Stimulated activated CD8-positive, alpha-beta memory T cell treated with anti-CD3 and anti-CD28 coated beads, Interleukin-7, amount 100 ng/mL, for 48 hours (primary cell): ENCODE results near the gene HDAC4.
A peak's percentile ranks its signal among the peaks of the same experiment; 100 is the strongest.

Experiments
- DNase-seq, 2 donors: peaks; one replicate each; pipeline ENCODE4 v3.0.0-alpha.2; 2020; ENCODE audit warnings: low read depth in 1 of 2; ENCODE audit errors: extremely low read depth in 1 of 2

The HDAC4 gene

DNA sequence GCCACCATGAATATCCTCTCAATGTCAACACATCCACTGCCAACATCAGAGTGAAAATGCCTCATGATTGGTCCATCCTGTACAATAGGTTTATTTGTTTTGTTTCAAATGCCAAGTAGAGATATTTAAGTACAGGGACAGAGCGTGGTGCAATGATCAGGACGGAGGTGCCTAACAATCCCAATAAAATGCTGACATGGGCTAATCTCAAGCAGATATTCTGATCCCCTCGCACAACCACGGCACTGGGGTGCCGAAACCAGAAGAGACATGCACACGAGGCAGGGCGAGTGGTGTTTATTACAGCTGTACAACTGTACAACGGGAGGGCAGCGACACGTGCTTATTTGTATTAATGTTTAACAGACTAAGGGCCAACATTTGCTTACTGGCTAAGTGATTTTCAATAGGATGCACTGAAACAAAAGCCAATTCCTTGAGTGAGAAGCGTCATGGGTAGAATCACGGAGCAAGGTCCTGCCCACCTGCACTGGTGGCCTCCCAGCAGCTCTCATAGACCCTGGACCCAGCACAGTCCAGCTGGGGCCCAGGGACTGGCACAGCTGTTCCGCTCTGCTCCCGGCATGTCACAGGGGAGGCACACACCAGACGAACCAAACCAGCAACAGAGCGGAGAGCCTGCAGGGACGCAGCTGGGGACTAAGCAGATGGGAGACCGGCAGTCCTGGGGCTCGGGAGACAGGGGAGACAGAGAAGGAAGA lies 101.4 kb downstream of the HDAC4 start:
- DNase-seq, result no peak

DNA sequence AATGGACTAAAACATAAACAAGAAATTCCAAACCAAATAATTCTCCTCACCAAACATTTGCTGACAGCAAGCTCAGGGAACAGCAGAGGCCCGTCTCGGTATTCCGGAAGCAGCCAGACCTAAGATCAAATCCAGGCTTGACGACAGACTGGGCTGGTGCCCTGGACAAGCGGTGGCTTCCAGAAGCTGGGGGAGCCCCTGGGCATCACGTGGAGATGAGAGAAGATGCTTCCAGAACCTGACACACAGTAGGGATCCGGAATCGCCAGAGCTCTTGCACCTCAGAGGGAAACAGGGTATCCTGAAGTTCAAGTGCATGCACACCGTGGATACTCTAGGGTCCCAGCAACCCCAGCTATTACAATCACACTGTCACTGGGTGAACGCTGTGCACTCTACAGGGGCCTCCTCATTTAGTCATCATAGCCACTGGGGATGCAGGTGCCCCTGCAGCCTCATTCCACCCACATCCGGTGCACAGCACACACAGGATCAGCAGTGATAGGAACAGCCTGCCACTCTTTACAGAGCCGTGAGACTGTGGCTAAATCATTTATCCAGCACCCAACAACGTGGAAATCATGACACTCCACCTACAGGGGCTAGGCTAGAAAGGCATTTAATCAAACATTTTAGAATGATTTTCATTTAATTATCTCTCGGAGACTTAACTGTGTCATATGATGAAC lies 102.6 kb downstream of the HDAC4 start:
- DNase-seq, result peak in 1 of 2 donors; percentile 70

DNA sequence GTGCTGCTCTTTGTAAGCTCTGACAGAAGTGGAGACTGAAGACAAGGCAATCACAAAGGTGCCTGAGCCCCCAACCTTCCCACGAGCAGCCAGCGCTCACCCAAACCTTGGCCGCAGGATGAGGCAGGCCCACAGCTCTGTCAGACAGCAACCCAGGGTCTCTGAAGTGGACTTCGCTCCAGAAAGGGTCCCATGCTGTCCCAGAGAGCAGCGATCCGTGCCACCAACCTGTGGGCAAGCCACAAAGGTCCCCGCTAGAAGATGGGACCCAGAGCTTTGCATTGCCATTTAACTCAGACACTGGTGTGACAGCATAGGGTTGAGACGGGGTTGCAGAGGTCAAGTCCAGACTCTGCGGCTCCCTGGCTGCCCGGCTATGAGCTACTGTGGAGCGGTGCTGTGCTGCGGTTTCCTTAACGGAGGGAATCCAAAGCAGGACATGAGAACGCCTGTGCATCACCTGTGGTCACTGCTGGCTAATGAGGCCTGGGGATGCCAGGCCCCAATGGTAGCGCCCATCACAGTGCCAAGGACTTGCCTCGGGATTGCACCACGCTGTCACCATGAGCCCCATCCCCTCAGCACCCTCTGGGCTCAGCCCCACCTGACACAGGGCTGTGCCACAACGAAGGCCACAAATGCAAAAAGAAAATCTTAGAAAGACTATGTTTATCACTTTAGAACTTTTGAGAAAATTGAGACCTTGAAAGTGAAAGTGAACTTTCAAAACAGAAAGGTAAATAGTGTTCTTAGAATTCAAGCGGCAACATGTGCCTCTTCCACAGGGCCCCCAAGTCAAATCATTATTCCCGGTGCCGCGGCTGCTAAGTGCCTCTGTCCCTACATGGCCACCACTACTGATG lies 103.4 kb downstream of the HDAC4 start:
- no peak for DNase-seq

DNA sequence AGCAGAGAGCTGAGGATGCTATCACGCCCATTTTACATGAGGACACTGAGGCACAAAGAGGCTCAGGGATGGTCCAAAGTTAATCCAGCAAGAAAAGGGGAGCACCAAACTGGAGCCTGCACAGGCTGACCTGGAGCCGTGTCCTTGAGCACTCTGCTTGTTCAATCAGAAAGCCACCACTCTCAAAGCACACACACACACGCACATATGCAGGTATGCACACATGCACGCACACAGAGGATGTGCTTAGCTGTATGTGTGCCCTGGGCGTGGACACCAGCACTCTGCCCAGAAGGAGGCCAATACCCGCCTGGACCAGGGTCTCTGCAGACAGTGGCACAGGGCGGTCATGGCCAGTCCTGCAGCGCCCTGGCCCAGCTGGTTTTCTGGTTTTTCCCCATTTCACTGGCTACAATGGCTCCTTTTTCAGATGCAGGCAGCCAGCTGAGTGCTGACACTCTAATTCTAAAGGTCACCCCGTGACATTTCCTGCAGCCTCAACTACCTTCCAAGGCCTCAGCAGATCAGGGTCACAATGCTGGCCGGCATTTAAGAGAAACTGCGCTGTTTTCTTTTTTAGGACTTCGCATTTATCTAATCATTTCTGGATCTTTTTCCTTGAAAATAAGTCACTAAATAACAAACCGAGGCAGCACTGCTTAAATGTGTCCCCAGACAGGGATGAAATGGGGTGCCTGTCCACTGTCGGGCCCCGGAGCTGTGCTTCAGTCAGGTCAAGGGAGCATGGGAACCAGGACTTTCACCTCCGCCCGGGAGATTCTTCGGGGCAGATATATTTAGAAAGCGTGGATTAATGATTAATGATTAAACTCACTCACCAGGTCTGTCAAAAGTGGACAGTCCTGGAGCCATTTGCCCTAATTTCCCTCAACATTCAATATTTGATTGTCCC lies 104.5 kb downstream of the HDAC4 start:
- no peak for DNase-seq

DNA sequence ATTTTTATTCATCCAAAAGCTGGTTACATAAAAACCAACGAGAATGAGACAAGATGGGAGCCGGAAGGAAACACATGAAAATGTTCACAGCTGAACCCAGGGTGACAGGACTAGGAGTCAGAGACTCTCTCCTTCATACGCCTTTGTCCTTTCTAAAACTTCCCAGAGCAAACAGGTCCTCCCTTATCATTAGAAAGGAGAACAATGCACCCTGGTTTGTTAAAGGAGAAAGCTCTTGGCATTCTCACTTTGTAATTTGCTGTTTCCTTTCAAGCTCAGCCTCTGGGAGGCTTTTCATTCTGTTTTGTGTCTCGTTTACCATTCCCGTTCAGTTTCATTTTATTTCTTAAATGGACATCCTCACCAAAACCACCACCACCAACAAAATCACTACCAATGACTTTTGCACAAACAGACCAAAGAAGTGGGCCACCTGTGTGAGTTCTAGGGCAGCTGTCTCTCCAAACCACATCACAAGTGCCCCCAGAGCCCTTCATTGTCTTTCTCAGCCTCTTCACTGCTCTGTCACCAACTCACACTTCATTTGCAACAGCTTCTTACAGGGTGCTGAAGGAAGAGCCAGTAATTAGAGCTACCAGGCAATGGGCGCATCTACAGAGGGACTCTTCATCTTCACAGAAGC lies 105.3 kb downstream of the HDAC4 start:
- DNase-seq, result no peak

DNA sequence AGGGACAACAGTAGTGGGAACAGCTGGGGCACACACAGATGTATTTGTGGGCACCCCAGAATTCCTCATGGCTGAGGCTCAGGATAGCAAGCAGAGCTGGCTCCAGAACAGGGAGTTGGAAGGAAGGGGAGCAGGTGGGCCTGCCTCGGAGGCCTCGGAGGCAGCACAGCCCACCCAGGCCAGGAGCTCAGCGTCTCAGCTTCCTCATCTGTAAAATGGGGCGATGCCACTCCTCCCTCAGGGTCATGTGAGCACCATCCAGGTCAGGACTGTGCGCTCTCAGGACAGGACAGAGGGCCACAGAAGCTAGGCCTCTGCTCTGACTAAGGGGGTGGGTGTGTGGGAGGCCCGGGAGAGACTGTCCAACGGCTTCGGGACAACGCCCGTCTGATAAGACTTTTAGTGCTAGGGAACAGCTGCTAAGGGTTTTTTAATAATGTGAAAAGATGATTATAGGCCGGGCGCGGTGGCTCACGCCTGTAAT lies 106.2 kb downstream of the HDAC4 start:
- DNase-seq, result no peak

DNA sequence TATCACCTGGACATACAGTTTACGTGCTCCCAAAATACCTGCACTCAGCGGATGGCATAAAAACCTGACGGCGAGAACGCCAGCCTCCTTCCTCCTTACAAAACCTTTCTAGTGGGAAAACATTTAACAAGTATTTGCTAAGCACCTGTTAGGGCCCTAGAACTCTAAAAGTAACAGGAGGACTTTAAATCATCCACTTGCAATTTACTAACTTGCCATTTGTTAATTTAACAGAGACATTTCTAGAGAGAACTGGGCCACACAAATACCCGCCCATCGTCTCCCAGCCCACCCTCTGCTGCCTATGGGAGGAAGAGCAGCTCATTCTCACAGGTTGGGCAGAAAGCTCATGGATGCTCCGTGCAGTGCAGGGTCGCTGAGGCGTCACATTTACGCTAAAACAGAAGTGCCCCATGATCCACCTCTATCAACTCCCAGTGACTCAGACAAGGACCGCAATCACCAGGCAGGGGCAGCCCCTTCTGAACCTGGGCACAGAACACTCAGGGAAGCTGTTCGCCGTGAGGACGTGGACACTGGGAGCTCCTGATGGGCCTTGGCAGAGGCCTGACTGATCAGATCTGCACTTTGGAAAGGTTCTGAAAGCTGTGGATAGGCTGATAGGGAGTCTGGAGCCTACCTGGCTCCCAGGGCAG lies 106.9 kb downstream of the HDAC4 start:
- peak; percentile 48 to 61 for DNase-seq

DNA sequence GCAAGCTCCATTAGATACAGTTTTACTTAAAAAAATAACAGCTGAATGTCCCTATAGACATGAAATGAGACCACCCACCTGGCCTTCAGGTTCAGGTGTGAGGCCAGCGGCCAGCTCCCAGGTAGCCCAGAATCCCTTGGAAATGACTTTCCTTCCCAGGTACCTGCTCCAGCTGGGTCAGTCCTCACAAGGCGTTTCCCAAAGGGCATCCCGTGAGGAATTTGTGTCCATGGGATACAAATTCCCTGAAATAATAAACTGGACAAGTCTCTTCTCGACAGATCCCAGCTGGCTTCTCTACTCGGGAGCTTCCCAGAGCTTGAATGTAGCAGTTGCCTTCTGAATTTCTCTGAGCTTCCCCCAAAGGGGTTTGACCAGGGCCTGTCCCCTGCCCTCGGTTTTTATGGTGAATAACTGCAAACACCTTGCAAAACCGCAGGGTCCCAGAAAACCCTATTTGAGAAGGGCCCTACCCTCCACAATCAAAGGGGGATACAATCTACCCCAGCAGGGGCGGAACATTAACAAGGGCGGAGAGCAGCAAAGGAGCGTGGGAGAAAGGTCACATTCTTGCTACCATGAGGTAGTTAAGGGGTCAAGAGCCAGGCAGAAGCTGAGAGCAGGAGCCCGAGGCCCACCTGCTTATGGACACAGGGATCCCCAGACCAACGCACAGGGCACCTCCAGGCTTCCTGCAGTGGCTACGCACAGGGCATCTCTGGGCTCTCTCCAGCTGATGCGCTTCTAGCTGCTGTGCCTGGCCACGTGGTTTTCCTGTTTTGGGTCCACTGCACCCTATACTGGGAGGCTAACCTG lies 107.7 kb downstream of the HDAC4 start:
- no peak for DNase-seq

DNA sequence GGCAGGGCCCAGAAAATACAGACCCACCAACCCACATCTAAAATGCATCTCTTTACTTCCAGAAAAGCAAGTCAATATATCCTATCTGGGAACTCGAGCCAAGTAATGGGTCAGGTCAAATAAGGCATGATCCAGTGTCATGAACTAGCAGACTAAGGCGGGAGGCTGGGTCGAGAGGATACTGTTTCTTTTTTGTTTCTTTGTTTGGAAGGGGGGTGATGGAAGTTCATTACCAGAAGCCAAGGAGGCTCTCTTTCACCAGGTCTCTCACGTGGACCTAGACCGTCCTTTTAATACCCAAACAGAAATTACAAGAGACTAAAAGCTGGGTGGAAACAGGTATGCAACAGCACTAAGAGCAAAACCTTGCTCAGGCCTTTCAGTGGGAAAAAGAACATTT lies 108.3 kb downstream of the HDAC4 start:
- no peak for DNase-seq

DNA sequence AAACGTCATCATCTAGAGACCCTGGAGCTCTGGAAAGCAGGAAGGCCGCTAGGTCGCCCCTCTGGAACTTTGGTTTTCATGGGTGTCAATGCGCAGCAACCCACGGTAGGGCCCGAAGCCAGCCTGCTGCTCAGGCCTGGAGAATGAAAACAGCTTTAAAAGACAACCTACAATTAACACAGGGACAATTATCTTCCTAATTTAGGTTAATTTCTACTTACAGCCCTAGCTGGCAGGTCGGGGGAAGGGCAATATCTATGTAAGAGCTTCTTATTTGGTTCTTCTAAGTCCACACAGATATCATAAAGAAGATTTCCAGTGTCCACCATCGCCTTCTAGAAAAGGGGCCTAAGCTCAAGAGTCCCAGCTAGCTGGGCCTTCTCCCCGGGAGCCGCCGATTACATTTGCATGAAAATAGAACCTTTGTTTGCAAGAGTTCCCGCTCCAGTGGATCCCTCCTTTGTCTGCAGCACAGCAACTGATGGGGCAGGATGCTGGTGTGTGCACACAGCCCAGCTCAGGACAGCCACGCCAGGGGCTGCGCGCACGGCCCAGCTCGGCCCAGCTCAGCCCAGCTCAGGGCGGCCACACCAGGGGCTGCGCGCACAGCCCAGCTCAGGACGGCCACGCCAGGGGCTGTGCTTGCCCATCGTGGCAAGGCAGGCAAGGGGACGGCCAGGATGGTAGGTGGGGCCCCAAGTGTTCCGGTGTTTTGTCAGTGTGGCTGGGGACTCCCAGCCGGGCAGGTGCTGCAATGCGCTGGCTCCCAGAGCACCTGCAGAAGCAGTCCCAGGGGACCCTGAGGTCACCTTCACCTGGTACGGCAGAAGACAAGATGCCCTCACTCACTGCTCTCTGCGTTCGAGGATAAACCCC lies 109.1 kb downstream of the HDAC4 start:
- no peak for DNase-seq

DNA sequence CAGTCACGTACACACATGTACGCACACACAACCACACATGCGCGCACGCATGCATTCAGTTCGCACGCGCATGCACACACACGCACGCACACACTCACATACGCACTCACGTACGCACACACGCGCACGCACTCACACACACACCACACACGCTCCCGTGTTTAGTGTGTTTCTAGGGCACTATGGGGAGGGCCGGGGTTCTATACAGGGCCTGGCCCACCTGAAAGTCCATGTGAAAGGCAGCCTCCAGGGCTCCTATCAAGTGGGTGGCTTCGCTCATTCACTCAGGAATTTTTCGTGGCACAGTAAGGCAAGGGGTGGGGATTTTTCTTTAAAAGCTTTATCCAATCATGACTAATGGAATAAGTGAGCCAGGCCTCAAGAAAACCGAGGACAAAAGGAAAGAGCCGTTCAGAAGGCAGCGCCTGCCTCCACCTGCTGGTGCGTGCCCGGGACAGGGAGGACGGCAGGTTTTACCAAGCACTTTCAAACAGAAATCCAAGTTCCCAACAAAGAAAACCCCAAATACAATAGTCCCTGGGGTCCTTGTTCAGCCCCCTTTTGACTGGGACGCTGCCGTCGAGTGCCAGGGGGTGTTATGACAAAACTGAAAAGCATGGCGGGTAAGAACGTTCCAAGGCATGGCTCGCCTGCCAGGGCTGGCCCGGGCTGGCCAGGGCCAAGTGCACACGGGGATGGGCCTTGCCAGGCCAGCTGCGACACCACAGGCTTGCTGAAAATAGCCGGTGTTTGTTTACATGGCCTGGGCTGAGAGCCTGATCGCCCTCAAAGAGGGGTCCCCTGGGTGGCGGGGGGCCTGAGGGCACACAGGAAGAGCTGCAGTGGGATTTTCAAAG lies 110.0 kb downstream of the HDAC4 start:
- DNase-seq, result no peak

DNA sequence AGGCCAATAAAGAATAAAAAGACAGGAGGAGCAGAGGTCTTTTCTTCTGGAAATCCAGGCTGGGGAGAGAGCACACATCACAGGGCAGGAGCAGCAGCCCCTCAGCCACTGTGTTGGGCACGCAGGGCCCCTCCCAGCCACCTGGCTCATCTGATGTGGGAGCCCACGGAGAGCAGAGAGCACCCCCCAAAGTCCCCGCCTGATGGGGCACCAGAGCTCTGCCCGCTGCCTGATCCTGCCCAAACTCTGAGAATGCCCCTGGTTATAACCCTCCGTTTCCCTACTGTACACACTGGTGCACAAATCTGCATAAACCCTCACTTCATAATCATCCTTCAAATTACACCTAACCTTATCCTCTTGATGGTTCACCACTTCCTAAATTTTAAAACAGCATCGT lies 111.3 kb downstream of the HDAC4 start:
- DNase-seq, result no peak

DNA sequence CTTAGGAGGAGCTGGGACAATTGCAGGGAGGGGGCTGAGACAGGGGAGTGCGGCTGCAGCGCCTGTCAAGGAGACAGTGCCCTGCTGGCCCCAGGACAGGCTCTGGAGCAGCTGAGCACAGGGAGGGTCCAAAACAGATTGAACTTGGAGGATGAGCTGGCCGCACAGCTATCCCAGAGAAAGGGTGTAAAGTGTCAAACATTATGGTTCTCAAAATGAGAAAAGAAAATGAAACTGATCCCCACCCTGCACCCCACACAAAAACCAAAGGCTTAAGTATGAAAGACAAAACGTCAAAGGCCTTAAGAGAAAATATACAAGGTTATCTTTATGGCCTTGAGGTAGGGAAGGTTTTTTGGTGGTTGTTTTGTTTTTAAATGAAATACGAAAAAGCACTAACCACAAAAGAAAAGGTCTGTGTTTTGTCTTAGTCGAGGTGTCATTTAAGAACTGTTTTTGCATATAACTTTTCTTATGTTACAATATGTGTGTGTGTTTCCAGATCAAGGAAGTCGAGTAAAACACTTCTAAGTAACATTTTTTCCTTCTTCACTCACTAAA lies 111.8 kb downstream of the HDAC4 start:
- DNase-seq, result no peak

DNA sequence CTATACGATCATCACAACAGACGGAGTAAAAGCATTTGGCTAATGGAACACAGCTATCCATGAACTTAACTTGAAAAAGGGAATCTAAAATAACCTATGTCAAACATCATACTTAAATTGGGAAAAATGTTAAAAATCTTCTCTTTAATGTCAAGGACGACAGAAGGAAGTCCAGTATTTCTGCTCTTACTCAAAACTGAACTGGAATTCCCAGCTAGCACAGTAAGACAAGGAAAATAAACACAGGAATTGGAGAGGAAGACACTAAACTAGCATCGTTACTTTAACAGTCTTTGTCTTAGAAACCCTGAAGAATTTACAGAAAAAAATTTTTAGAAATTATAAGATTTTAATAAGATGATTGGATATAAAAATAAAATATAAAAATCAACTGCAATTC lies 112.6 kb downstream of the HDAC4 start:
- no peak for DNase-seq

DNA sequence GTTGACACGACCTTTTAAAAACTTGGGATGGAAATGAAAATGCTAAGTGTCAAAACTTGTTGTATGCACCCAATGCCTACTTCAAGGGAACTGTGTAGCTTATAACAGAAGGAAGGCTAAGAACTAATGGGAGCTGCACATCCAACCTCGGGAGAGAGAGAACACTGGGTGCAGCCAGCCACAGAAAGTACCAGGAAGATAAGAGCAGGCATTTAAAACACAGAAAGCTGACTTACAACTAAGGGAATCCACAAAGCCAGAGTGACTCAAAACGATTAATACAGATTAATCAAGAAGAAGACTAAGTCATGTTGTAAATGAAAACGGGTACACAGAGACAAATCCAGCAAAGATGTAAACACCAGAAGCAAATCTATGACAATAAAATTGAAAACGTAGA lies 113.4 kb downstream of the HDAC4 start:
- DNase-seq, result no peak

DNA sequence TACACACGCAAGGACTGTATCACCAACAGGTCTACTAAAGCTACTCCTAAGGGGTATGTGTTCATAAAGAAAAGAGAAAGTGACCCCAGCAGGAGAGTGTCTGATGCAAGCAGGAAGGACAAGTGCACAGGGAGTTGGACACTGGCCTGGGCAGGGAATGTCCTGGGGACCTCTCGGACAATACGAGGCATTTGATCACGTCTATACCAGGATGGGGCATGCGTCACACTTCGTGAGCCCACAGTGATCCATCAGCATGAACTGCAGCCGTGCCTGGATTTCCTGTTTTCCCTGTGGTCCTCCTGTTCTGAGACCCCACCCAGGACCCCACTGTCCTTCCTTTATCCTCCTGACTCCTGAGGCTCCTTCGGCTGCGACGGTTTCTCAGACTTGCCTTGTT lies 113.9 kb downstream of the HDAC4 start:
- DNase-seq, result no peak

DNA sequence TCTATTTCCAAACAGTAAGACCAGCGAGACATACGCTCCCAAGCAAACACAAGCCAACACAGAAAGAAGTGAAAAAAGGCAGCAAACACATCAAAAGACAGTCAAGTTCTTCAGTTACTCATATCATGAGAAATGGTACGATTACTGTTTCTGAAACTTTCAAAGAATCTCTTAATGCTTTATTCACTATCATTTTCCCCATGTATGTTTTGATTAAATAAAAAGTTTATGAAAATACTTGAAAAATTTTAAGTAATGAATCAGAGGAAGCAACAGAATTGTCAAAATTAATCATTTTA lies 114.9 kb downstream of the HDAC4 start:
- no peak for DNase-seq
